Motor neuron (in vitro differentiated cells): ENCODE measurements around the gene GPR25. TPM values are rescaled to one million over a fixed set of nuclear protein-coding genes. Genes with fewer than 3 reads are reported as not detected.

Experiments used
- ATAC-seq, 8 experiments: fragments of 200-7000 bp; cut with Tn5 transposase; replicated peaks in 6 of 8; 2 replicates each; pipeline ENCODE4 v1.8.0; 2021; ENCODE audit warnings: mild to moderate bottlenecking in 8 of 8, moderate library complexity in 8 of 8
- H3K27ac ChIP-seq, 2 donors: fragments of 250-450 bp; sonication (Bioruptor Pico); 2 replicates each; pipeline ENCODE4 v1.9.0; 2021; ENCODE audit warnings: antibody characterized with exemption in 2 of 2, mild to moderate bottlenecking in 2 of 2, moderate library complexity in 1 of 2
- H3K4me1 ChIP-seq, 2 donors: fragments of 250-450 bp; sonication (Bioruptor Pico); replicated peaks in 1 of 2; 2 replicates each; pipeline ENCODE4 v1.6.1; 2021; ENCODE audit warnings: antibody characterized with exemption in 2 of 2, mild to moderate bottlenecking in 2 of 2, moderate library complexity in 1 of 2
- H3K4me3 ChIP-seq, 5 donors: fragments of 250-450 bp; sonication (Bioruptor Pico); 2 replicates each; pipeline ENCODE4 v1.9.0; 2021; ENCODE audit warnings: antibody characterized with exemption in 5 of 5, mild to moderate bottlenecking in 5 of 5, moderate library complexity in 4 of 5
- WGBS, 10 experiments: fragments of 450-650 bp; shearing (Covaris generic); methylation state at CpG; one replicate each; pipeline ENCODE4 v1.0.0; 2022; 5-methylcytosine and 5-hydroxymethylcytosine counted together
- in situ Hi-C, 9 experiments: fragments of 400-800 bp; cut with MboI; loops; one replicate each; pipeline ENCODE4 v1.15.0; 2021; ENCODE audit warnings: low sequenced_read_pairs in 9 of 9, low pct_unique_long_range_greater_than_20kb in 2 of 9; ENCODE audit not compliant: unreplicated experiment in 9 of 9
- total RNA-seq, 8 experiments: library from RNA; unstranded; fragments of 300-600 nt; gene quantifications; 2 replicates each; pipeline versions ENCODE4 v1.2.3 to v1.2.4, GENCODE V29; 2022

The GPR25 gene
- total RNA-seq, 8 experiments from 2014 or later: 0.11 to 0.62 (median 0.17) TPM; not detected in 5

- Histone ChIP-seq H3K4me3 (no peak overlapping the region), H3K27ac (no peak overlapping the region), H3K4me1 (no peaks in the 10 kb centered on the region)
- ATAC-seq: no peak
- 89 to 100% (median 100%) methylated on average over 1 to 2 of the region's 2 CpGs for WGBS, 10 experiments
- in situ Hi-C loops: no loop called here
Measured at GRCh38 chr1:200861937-200862647, 10.7 kb upstream of the GPR25 start.

- H3K4me3 ChIP-seq: no peak overlapping the region
- WGBS, 10 experiments: 64 to 100% (median 94%) methylated on average over 2 to 9 of the region's 9 CpGs
- ATAC-seq: no peak
- H3K27ac ChIP-seq: no peak overlapping the region
- H3K4me1 ChIP-seq: no peaks in the 10 kb centered on the region
- in situ Hi-C loops: no loop called here
Measured at GRCh38 chr1:200862713-200863415, 9.9 kb upstream of the GPR25 start.

DNA sequence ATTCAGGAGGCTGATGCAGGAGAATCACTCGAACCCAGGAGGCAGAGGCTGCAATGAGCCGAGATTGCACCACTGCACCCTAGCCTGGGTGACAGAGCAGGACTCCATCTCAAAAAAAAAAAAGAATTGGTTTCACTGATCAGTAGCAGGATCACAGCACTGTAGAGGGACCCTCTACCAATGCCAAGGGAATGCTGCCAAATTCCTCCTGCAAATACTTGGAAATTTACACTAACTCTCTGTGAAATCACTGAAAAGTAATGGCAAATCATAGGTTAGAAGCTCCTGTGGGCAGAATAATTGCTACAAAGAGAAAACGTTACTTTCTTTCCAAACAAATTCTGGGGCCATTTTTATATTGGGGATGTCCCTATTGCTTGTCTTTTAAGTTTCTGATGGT lies 6.7 kb upstream of the GPR25 start:
- 42 to 96% (median 79%) methylated on average over 1 to 3 of the region's 3 CpGs; no CpG with 5 or more reads in 3 of the 10 experiments for WGBS, 10 experiments
- ATAC-seq: peak in 1 of 8 experiments; percentile 26
- in situ Hi-C loops: no loop called here

DNA sequence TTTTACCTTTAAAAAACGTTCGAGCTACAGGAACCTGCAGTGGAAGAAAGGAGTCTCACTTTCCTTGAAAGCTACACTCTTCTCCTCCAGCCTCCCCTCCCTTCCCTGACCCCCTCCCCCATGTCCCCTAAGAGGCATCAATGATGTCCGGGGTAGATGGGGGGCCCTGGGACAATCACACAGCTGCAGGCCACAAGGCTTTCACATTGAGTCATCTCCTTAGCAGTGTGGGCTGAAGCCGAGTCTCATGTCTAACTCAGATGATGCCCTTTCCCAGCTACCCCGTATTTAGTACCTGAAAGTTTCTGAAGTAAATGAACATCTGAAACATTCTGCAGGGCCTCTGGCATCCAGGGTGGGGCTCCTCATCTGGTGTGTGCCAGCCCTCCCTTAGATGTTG lies 6.3 kb upstream of the GPR25 start:
- no peak overlapping the region for H3K27ac ChIP-seq
- whole genome bisulfite sequencing, 10 experiments: 0 to 64% (median 45%) methylated on average over 1 to 3 of the region's 5 CpGs; no CpG with 5 or more reads in 4 of the 10 experiments
- H3K4me3 ChIP-seq: no peak overlapping the region
- H3K4me1 ChIP-seq: no peaks in the 10 kb centered on the region
- in situ Hi-C loops: no loop called here
- peak in 6 of 8 experiments; percentile 13 to 39 (median 28) for ATAC-seq

More for the DNA sequence above, 6.7 kb upstream of the GPR25 start:
- no peak overlapping the region for H3K27ac ChIP-seq
- no peak overlapping the region for H3K4me3 ChIP-seq
- no peaks in the 10 kb centered on the region for H3K4me1 ChIP-seq

- in situ Hi-C loops: no loop called here
- WGBS, 10 experiments: 24 to 100% (median 74%) methylated on average over 1 to 10 of the region's 11 CpGs; no CpG with 5 or more reads in 1 of the 10 experiments
- no peak overlapping the region for H3K4me3 ChIP-seq
- peak in 3 of 8 experiments; percentile 8 to 26 (median 9) for ATAC-seq
- H3K4me1 ChIP-seq: no peaks in the 10 kb centered on the region
- H3K27ac ChIP-seq: no peak overlapping the region
Measured at GRCh38 chr1:200867018-200867811, 5.6 kb upstream of the GPR25 start.

GRCh38 chr1:200869376-200869752 lies 3.4 kb upstream of the GPR25 start:
- Histone ChIP-seq H3K27ac (no peak overlapping the region), H3K4me1 (peaks cover 4 to 8% of the 10 kb centered on the region in 2 donors), H3K4me3 (no peak overlapping the region)
- WGBS, 10 experiments: 68 to 100% (median 93%) methylated on average over 2 to 5 of the region's 5 CpGs
- no peak for ATAC-seq
- in situ Hi-C loops: no loop called here

- no peak for ATAC-seq
- 55 to 100% (median 90%) methylated on average over 2 to 7 of the region's 9 CpGs; no CpG with 5 or more reads in 4 of the 10 experiments for WGBS, 10 experiments
- in situ Hi-C loops: no loop called here
Measured at GRCh38 chr1:200869753-200870391, 2.9 kb upstream of the GPR25 start.

GRCh38 chr1:200873116-200873670 lies 412 bp downstream of the GPR25 start:
- Histone ChIP-seq H3K4me3 (peak overlapping the region in 2 of 5 donors; percentile 7 to 10), H3K4me1 (peaks cover 4 to 8% of the 10 kb centered on the region in 2 donors), H3K27ac (no peak overlapping the region)
- WGBS, 10 experiments: 9 to 53% (median 19%) methylated on average over 6 to 49 of the region's 61 CpGs; no CpG with 5 or more reads in 7 of the 10 experiments
- peak in 7 of 8 experiments; percentile 11 to 85 (median 62) for ATAC-seq
- in situ Hi-C loops: no loop called here

More at GRCh38 chr1:200869753-200870391, 2.9 kb upstream of the GPR25 start:
- Histone ChIP-seq H3K27ac (no peak overlapping the region), H3K4me3 (no peak overlapping the region), H3K4me1 (peaks cover 4 to 8% of the 10 kb centered on the region in 2 donors)

DNA sequence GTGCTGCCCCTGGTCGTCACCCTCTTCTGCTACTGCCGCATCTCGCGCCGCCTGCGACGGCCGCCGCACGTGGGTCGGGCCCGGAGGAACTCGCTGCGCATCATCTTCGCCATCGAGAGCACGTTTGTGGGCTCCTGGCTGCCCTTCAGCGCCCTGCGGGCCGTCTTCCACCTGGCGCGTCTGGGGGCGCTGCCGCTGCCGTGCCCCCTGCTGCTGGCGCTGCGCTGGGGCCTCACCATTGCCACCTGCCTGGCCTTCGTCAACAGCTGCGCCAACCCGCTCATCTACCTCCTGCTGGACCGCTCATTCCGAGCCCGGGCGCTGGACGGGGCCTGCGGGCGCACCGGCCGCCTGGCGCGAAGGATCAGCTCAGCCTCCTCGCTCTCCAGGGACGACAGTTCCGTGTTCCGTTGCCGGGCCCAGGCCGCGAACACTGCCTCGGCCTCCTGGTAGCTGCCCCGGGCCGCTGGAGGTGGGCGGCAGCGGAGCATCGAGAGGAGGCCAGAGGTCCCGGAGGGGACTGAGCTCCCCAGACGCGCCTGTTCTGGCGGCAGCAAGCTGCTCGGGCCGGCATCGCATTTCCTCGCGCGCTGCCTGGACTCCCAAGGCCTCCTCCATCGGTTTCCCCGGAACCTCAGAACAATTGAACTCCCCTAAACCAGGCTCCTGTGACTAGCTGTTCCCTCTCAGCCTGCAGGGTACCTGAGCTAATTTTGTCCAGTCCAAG lies 1.1 kb downstream of the GPR25 start:
- 15 to 100% (median 47%) methylated on average over 1 to 43 of the region's 66 CpGs; no CpG with 5 or more reads in 4 of the 10 experiments for WGBS, 10 experiments
- H3K4me3 ChIP-seq: peak overlapping the region in 1 of 5 donors; percentile 10

DNA sequence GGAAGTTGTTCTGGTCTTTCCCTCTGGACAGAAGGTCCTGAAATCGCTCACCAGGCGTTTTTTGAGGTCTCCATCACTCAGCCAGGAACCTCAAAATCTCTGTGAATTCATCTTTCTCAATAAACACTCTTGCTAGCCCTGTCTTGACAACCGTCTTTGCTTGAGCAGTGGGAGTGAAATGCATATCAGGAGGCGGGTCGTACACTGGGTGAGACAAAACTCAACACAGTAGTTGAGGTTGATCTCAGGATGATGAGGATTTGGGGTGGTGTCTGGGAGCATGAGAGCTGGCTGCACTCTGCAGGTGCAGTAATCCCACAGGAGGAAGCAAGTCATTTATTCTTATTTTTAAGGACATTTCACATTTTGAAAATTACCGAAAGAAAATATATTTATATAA lies 1.9 kb downstream of the GPR25 start:
- H3K4me3 ChIP-seq: no peak overlapping the region
- WGBS, 10 experiments: 36 to 93% (median 81%) methylated on average over 3 to 6 of the region's 6 CpGs; no CpG with 5 or more reads in 3 of the 10 experiments
- H3K27ac ChIP-seq: no peak overlapping the region
- peaks cover 4 to 8% of the 10 kb centered on the region in 2 donors for H3K4me1 ChIP-seq
- no peak for ATAC-seq
- in situ Hi-C loops: no loop called here

More for the DNA sequence above, 1.1 kb downstream of the GPR25 start:
- in situ Hi-C loops: no loop called here
- Histone ChIP-seq H3K4me1 (peaks cover 4 to 8% of the 10 kb centered on the region in 2 donors), H3K27ac (no peak overlapping the region)
- peak in 6 of 8 experiments; percentile 20 to 31 (median 25) for ATAC-seq

- WGBS, 10 experiments: 36 to 100% (median 76%) methylated on average over 2 to 4 of the region's 5 CpGs; no CpG with 5 or more reads in 2 of the 10 experiments
- no peak for ATAC-seq
- in situ Hi-C loops: no loop called here
- H3K4me1 ChIP-seq: peaks cover 4 to 12% of the 10 kb centered on the region in 2 donors
- H3K4me3 ChIP-seq: no peak overlapping the region
- no peak overlapping the region for H3K27ac ChIP-seq
Measured at GRCh38 chr1:200875416-200875815, 2.6 kb downstream of the GPR25 start.
